Ishikawa (cell line): ENCODE results near the gene MED13L.
A peak's percentile ranks its signal among the peaks of the same experiment; 100 is the strongest.

ENCODE experiments used
- CEBPB ChIP-seq: IDR thresholded peaks from 2 replicates; pipeline ENCODE4 v1.6.1; 2012
- CREB1 ChIP-seq: IDR thresholded peaks from 2 replicates; pipeline ENCODE4 v1.6.1; 2012; ENCODE audit warnings: low read depth
- EGR1 ChIP-seq: IDR thresholded peaks from 2 replicates; pipeline ENCODE4 v1.6.1; 2012
- EP300 ChIP-seq: IDR thresholded peaks from 2 replicates; pipeline ENCODE4 v1.6.1; 2012; ENCODE audit warnings: borderline replicate concordance
- FOXM1 ChIP-seq: IDR thresholded peaks from 2 replicates; pipeline ENCODE4 v1.6.1; 2012; ENCODE audit warnings: low read depth, borderline replicate concordance
- MAX ChIP-seq: IDR thresholded peaks from 2 replicates; pipeline ENCODE4 v1.6.1; 2012
- NFIC ChIP-seq: IDR thresholded peaks from 2 replicates; pipeline ENCODE4 v1.6.1; 2012
- RAD21 ChIP-seq: IDR thresholded peaks from 2 replicates; pipeline ENCODE4 v1.6.1; 2012; ENCODE audit warnings: low read depth
- REST ChIP-seq: IDR thresholded peaks from 2 replicates; pipeline ENCODE4 v1.6.1; 2012; ENCODE audit warnings: low read depth, mild to moderate bottlenecking
- TAF1 ChIP-seq: IDR thresholded peaks from 2 replicates; pipeline ENCODE4 v1.6.1; 2012; ENCODE audit warnings: low read depth, mild to moderate bottlenecking
- TCF12 ChIP-seq: IDR thresholded peaks from 2 replicates; pipeline ENCODE4 v1.6.1; 2012; ENCODE audit warnings: low read depth
- TEAD4 ChIP-seq: IDR thresholded peaks from 2 replicates; pipeline ENCODE4 v1.6.1; 2012
- USF1 ChIP-seq: IDR thresholded peaks from 2 replicates; pipeline ENCODE4 v1.6.1; 2012
- YY1 ChIP-seq: IDR thresholded peaks from 2 replicates; pipeline ENCODE4 v1.6.1; 2012; ENCODE audit warnings: low read depth
- ZBTB7A ChIP-seq: IDR thresholded peaks from 2 replicates; pipeline ENCODE4 v1.6.1; 2012; ENCODE audit warnings: low read depth

Gene MED13L

DNA sequence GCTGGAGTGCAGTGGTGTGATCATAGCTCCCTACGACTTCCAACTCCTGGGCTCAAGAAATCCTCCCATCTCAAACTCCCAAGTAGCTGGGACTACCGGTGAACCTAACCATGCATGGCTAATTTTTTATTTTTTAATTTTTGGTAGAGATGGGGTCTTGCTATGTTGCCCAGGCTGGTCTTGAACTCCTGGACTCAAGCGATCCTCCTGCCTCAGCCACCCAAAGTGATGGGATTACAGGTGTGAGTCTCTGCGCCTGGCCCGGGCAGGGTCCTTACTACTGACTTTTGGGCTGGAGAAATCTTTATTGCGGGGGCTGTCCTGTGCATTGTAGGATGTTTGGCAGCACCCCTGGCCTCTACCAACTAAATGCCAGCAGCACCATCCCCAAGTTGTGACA is 44.4 kb upstream of the MED13L start:
- TF ChIP-seq FOXM1 (no peak), USF1 (no peak), ZBTB7A (no peak), TEAD4 (no peak), REST (no peak), YY1 (no peak), CEBPB (no peak), MAX (no peak), RAD21 (no peak), NFIC (no peak), EP300 (no peak), TCF12 (no peak), TAF1 (no peak), EGR1 (no peak), CREB1 (no peak)

GRCh38 chr12:116320791-116321217 is 43.3 kb upstream of the MED13L start:
- TF ChIP-seq RAD21 (no peak), ZBTB7A (no peak), EGR1 (no peak), TAF1 (no peak)

- TF ChIP-seq EP300 = no peak
- no peak for TF ChIP-seq NFIC
- TF ChIP-seq FOXM1 = no peak
- no peak for TF ChIP-seq TEAD4
- TF ChIP-seq ZBTB7A = no peak
- no peak for TF ChIP-seq MAX
- TF ChIP-seq USF1 = no peak
These were observed 42.6 kb upstream of the MED13L start for GRCh38 chr12:116319898-116320621.

GRCh38 chr12:116319233-116319897 is 41.9 kb upstream of the MED13L start:
- TF ChIP-seq TAF1 = 0 out of 2 replicates have a peak, but pooled peaks have one; percentile 7
- no peak for TF ChIP-seq TCF12
- TF ChIP-seq FOXM1 = no peak
- TF ChIP-seq YY1 = no peak
- TF ChIP-seq MAX = 0 out of 2 replicates have a peak, but pooled peaks have one; percentile 7

- TF ChIP-seq REST (no peak), RAD21 (no peak), CEBPB (no peak), CREB1 (no peak), MAX (peak; percentile 43), TEAD4 (no peak; the same call in 1 of the 2 replicates), NFIC (peak; percentile 51), EGR1 (no peak), TAF1 (0 out of 2 replicates have a peak, but pooled peaks have one; percentile 9), EP300 (no peak), FOXM1 (no peak), TCF12 (no peak), YY1 (0 out of 2 replicates have a peak, but pooled peaks have one; percentile 37), ZBTB7A (no peak), USF1 (no peak)
These were observed 41.2 kb upstream of the MED13L start for GRCh38 chr12:116318576-116319232.
